Neural progenitor cell (in vitro differentiated cells): Measurements from ENCODE around the gene PIGK. TPM values are rescaled to one million over a fixed set of nuclear protein-coding genes. Genes with fewer than 3 reads are reported as not detected.

ENCODE experiments used
- DNase-seq: peaks from one replicate; pipeline ENCODE4 v3.0.0-alpha.2; 2016; ENCODE audit warnings: low spot score
- H2AFZ ChIP-seq: fragments of 200-600 bp; sonication (generic); replicated peaks from 2 replicates; pipeline ENCODE4 v1.6.1; 2016; ENCODE audit warnings: antibody characterized with exemption
- H3F3A ChIP-seq: fragments of 200-600 bp; sonication (generic); 2 replicates; pipeline ENCODE4 v1.6.1; 2016; ENCODE audit warnings: antibody characterized with exemption, low read depth
- H3K27ac ChIP-seq: fragments of 200-600 bp; sonication (generic); 2 replicates; pipeline ENCODE4 v1.5.1; 2016; ENCODE audit warnings: mild to moderate bottlenecking
- H3K27me3 ChIP-seq: fragments of 200-600 bp; sonication (generic); 2 replicates; pipeline ENCODE4 v1.6.1; 2016; ENCODE audit warnings: mild to moderate bottlenecking, moderate library complexity
- H3K36me3 ChIP-seq: fragments of 200-600 bp; sonication (generic); 2 replicates; pipeline ENCODE4 v1.5.1; 2016
- H3K4me1 ChIP-seq: fragments of 200-600 bp; sonication (generic); 2 replicates; pipeline ENCODE4 v1.6.1; 2016; ENCODE audit warnings: mixed run types
- H3K4me2 ChIP-seq: fragments of 200-600 bp; sonication (generic); 2 replicates; pipeline ENCODE4 v1.6.1; 2016
- H3K4me3 ChIP-seq: fragments of 200-600 bp; sonication (generic); 2 replicates; pipeline ENCODE4 v1.5.1; 2016
- H3K79me2 ChIP-seq: fragments of 200-600 bp; sonication (generic); 2 replicates; pipeline ENCODE4 v1.6.1; 2016; ENCODE audit warnings: low read depth
- H3K9ac ChIP-seq: fragments of 200-600 bp; sonication (generic); 2 replicates; pipeline ENCODE4 v1.6.1; 2016
- H3K9me3 ChIP-seq: fragments of 200-600 bp; sonication (generic); 2 replicates; pipeline ENCODE4 v1.5.1; 2016; ENCODE audit warnings: low read depth
- H4K20me1 ChIP-seq: fragments of 200-600 bp; sonication (generic); 2 replicates; pipeline ENCODE4 v1.6.1; 2016; ENCODE audit warnings: low read depth
- H3K27ac Mint-ChIP-seq: 3 replicates; pipeline ENCODE4 v1.8.0; 2021; ENCODE audit warnings: mixed read lengths
- H3K27me3 Mint-ChIP-seq: 2 replicates; pipeline ENCODE4 v1.8.0; 2022; ENCODE audit warnings: low read depth, mild to moderate bottlenecking, inconsistent platforms, moderate library complexity, mixed read lengths; ENCODE audit not compliant: insufficient read depth
- H3K36me3 Mint-ChIP-seq: 3 replicates; pipeline ENCODE4 v1.8.0; 2021; ENCODE audit warnings: mixed read lengths
- H3K4me1 Mint-ChIP-seq: 3 replicates; pipeline ENCODE4 v1.8.0; 2021; ENCODE audit warnings: mixed read lengths
- H3K4me3 Mint-ChIP-seq: 3 replicates; pipeline ENCODE4 v1.8.0; 2021; ENCODE audit warnings: mild to moderate bottlenecking, moderate library complexity, mixed read lengths
- H3K9me3 Mint-ChIP-seq: 3 replicates; pipeline ENCODE4 v1.8.0; 2020; ENCODE audit warnings: mixed read lengths
- CTCF ChIP-seq: fragments of 200-600 bp; sonication (generic); IDR thresholded peaks from 2 replicates; pipeline ENCODE4 v1.5.1; 2017; ENCODE audit warnings: antibody characterized with exemption, mild to moderate bottlenecking
- EZH2 ChIP-seq: fragments of 200-600 bp; sonication (generic); IDR thresholded peaks from 2 replicates; pipeline ENCODE4 v1.6.1; 2017; ENCODE audit warnings: antibody characterized with exemption, mild to moderate bottlenecking, moderate library complexity
- EZH2phosphoT487 ChIP-seq: fragments of 200-600 bp; sonication (generic); IDR thresholded peaks from 2 replicates; pipeline ENCODE4 v1.6.1; 2017; ENCODE audit warnings: antibody characterized with exemption
- total RNA-seq: library from RNA; depleted of rRNA; stranded (reverse); fragments of >200 nt; gene quantifications from 2 replicates; pipeline ENCODE4 v1.2.3, GENCODE V29; 2015; ENCODE audit warnings: low replicate concordance

PIGK gene
- total RNA-seq, 1 donor from 2014 or later, result 44.1 TPM

DNA sequence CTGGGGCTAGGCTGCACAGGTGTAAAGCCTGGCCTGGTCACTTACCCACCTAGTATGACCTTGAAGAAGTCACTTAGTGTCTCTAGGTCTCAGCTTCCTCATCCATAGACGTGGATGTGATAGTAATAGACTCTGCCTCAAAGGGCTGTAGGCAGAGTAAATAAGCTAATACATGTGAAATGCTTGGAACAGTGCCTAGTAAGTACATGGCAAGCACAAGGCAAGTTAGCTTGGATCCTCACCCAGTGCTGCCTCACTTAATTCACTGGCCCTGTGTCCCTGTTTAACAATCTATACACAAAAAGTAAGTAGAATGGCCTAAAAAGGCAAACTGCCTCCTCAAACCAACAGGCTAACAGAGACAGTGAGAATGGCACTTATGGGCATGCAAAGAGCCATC, 167.8 kb downstream of the PIGK start:
- H3K36me3 ChIP-seq, result no peaks in the 10 kb centered on the region
- peaks cover 4% of the 10 kb centered on the region for H3K9me3 Mint-ChIP-seq
- TF ChIP-seq EZH2 (no peak), CTCF (no peak), EZH2phosphoT487 (no peak)
- H2AFZ ChIP-seq, result no peak overlapping the region
- H3K27me3 ChIP-seq, result no peaks in the 10 kb centered on the region
- peaks cover 2% of the 10 kb centered on the region for H3K27me3 Mint-ChIP-seq
- H3K4me3 ChIP-seq, result no peak overlapping the region
- no peaks in the 10 kb centered on the region for H3K4me1 ChIP-seq
- no peak overlapping the region for H3K27ac ChIP-seq
- H3K36me3 Mint-ChIP-seq, result peaks cover 34% of the 10 kb centered on the region
- no peak overlapping the region for H3K9ac ChIP-seq
- no peaks in the 10 kb centered on the region for H3K4me1 Mint-ChIP-seq
- no peaks in the 10 kb centered on the region for H3K79me2 ChIP-seq
- no peak overlapping the region for H3K4me2 ChIP-seq
- no peaks in the 10 kb centered on the region for H3K9me3 ChIP-seq
- DNase-seq, result no peak
- H4K20me1 ChIP-seq, result no peaks in the 10 kb centered on the region
- H3K4me3 Mint-ChIP-seq, result no peak overlapping the region
- H3K27ac Mint-ChIP-seq, result no peak overlapping the region
- no peaks in the 10 kb centered on the region for H3F3A ChIP-seq

- Histone ChIP-seq H3F3A (no peaks in the 10 kb centered on the region), H3K27ac (no peak overlapping the region), H3K36me3 (no peaks in the 10 kb centered on the region), H3K9ac (no peak overlapping the region), H4K20me1 (no peaks in the 10 kb centered on the region), H2AFZ (no peak overlapping the region), H3K4me3 (no peak overlapping the region), H3K4me2 (no peak overlapping the region), H3K79me2 (no peaks in the 10 kb centered on the region), H3K27me3 (no peaks in the 10 kb centered on the region), H3K9me3 (no peaks in the 10 kb centered on the region), H3K4me1 (no peaks in the 10 kb centered on the region)
- Mint-ChIP-seq H3K27me3 (peaks cover 2% of the 10 kb centered on the region), H3K4me1 (no peaks in the 10 kb centered on the region), H3K4me3 (no peak overlapping the region), H3K36me3 (peaks cover 23% of the 10 kb centered on the region), H3K9me3 (no peaks in the 10 kb centered on the region), H3K27ac (no peak overlapping the region)
- DNase-seq, result no peak
- TF ChIP-seq EZH2 (no peak), CTCF (no peak), EZH2phosphoT487 (no peak)
Observed at GRCh38 chr1:77048615-77049005, 170.6 kb downstream of the PIGK start.

DNA sequence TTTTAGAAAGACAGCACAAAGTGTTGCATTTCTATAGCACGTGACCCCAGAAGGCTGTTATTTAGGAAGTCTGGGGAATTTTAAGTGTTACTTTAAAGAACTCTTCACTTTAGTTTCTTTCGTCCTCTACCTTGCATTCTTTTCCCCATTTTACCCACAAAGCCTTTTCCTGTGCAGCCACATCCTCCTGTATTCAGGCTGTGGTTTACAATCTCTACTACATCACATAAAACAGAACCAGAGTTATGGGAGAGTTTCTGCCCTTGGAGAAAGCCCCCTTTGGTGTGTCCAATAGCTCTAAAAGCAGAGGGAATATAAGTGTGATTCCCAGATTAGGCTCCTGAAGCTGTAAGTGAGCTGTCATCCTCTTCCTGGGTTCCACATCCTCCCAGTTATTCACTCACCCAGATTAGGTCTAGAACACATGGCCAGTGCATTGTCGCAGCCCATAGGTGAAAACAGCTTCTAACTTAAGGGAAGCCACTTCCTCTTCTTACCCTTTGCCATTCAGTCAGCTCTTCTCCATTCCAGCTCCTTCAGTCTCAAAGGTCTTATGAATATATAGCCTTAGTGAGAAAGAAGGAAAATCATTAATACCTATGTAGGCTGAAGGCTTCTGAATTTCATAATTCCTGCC, 171.1 kb downstream of the PIGK start:
- Mint-ChIP-seq H3K27ac (no peak overlapping the region), H3K27me3 (peaks cover 2% of the 10 kb centered on the region), H3K36me3 (peaks cover 22% of the 10 kb centered on the region), H3K4me3 (no peak overlapping the region), H3K4me1 (no peaks in the 10 kb centered on the region), H3K9me3 (no peaks in the 10 kb centered on the region)
- H3F3A ChIP-seq, result no peaks in the 10 kb centered on the region
- no peak for TF ChIP-seq EZH2
- no peak for TF ChIP-seq CTCF
- H2AFZ ChIP-seq, result no peak overlapping the region
- H3K9ac ChIP-seq, result no peak overlapping the region
- H3K9me3 ChIP-seq, result no peaks in the 10 kb centered on the region
- H3K4me1 ChIP-seq, result no peaks in the 10 kb centered on the region
- H3K4me3 ChIP-seq, result no peak overlapping the region
- DNase-seq, result no peak
- no peaks in the 10 kb centered on the region for H3K27me3 ChIP-seq
- no peaks in the 10 kb centered on the region for H3K79me2 ChIP-seq
- no peak overlapping the region for H3K4me2 ChIP-seq
- no peak overlapping the region for H3K27ac ChIP-seq
- no peaks in the 10 kb centered on the region for H4K20me1 ChIP-seq
- no peaks in the 10 kb centered on the region for H3K36me3 ChIP-seq
